Activated CD8-positive, alpha-beta memory T cell treated with anti-CD3 and anti-CD28 coated beads, Interleukin-2, amount 50 U/mL, for 1 hour (primary cell): Measurements from ENCODE around the gene CELA2B.
"Not testable (repeated sequence)": the region's sequence is repeated elsewhere in the genome, so short reads cannot be mapped to it uniquely, and the experiment has no call there.

ENCODE experiments used
- DNase-seq: peaks from one replicate; pipeline ENCODE4 v3.0.0-alpha.2; 2020; ENCODE audit errors: extremely low read depth

Gene CELA2B

DNA sequence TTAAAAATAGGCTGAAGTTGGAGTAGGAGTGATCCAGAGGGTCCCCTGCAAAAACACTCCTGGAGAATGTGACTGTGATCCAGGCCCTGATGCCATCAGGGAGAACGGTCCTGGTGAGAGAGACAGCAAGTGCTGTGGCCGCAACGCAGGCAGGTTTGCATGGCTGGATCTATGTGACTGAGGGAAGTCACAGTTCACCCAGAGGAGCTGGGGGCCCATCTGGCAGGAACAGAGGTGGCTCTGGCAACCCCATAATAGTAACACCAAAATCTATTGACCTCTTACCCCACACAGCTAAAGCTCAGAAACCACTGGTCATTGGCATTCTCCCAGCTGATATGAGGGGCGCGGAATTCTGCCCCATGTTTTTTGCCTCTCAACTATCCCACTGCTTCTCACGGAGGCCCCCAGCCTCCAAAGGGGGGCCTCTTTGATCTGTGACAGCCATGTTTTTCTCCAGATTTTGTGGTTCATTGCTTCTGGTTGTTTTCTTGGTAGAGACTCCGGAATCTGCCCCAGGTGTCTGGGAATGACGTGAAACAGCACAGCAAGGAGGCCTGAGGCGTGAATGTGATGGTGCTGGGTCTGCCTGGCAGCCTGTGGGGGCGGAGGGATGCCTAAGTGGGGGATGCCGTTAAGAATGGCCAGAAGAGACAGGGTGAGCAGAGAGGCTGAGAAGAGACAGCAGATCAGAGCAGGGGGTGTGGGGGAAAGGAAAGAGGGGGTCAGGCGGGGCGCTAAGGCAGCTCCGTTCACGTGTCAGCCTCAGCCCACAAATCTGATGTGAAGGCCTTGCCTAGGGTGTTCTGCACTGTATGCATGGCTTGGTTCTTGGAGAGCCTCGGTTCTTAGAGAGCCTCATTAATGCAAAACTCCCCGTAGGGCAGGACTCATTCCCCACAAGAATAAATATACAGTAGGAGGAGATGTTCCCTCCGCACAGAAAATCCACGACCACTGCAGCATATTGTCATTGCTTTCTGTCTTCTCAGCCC, 24.6 kb downstream of the CELA2B start:
- DNase-seq, result no peak

DNA sequence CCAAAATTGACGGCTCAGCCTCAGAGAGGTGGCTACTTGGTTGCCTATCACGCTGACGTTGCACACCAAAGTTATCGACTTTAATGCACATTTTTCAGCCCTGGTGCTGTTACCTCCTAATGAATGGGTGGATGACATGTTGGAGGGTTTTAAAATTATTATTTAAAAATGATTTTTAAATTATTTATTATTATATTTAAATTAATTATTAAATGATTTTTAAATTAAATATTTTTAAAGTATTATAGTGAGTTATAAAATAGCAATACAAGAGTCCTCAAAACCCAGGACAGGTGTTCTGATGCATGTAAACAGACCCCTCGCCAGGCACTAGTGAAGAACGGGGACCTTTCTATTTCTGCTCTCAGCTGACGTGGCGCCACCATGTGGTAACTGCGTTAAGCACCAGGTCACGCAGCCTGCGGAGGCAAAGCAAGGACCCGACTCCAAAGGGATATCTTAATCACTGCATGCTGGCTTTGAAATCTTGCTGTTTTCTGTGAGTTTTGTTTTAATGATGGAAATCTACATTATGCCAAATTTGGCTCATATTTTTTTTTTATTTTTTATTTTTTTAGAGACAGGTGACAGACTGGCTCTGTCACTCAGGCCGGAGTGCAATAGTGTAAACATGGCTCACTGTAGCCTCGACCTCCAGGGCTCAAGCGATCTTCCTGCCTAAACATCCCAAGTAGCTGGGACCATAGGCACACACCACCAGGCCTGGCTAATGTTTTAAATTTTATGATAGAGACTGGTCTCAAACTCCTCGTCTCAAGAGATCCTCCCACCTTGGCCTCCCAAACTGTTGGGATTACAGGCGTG, 25.5 kb downstream of the CELA2B start:
- DNase-seq, result no peak

- no peak for DNase-seq
Observed at GRCh38 chr1:15504436-15504835, 28.5 kb downstream of the CELA2B start.

GRCh38 chr1:15506831-15507230, 30.9 kb downstream of the CELA2B start:
- DNase-seq, result no peak

- no peak for DNase-seq
Observed at GRCh38 chr1:15507278-15507677, 31.4 kb downstream of the CELA2B start.

DNA sequence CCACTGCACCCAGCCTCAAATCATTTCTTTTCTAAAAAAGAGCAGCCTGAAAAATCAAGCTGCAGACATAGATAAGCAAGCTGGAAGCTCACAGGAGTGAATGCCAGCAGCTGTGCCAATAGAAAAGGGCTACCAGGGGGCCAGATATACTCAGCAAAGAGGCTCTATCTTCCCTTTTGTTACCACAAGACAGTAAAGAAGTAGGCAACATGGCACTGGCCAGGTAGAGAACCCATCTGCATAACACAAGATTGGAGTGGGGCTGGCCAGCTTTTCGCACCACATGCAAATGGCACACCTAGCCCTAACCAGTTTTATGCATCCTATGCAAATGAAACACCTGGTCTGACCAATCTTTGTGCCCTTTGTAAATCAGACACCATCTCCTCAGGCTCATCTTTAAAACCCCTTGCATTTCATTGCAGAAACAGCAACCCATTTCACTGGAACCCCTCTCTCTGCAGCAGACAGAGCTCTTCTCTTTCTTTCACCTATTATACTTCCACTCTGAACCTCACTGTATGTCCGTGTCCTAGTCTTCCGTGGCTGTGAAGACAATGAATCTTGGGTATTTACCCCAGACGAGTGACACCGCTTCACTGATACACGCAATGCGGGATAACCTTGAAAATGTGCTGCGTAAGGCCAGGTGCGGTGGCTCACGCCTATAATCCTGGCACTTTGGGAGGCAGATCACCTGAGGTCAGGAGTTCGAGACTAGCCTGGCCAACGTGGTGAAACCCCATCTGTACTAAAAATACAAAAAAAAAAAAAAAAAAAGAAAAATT, 33.0 kb downstream of the CELA2B start:
- no peak for DNase-seq

GRCh38 chr1:15509586-15509985, 33.7 kb downstream of the CELA2B start:
- no peak for DNase-seq

- DNase-seq, result no peak
Observed at GRCh38 chr1:15510611-15511405, 34.9 kb downstream of the CELA2B start.

GRCh38 chr1:15513192-15513591, 37.3 kb downstream of the CELA2B start:
- DNase-seq, result no peak

GRCh38 chr1:15513919-15514318, 38.0 kb downstream of the CELA2B start:
- no peak for DNase-seq

DNA sequence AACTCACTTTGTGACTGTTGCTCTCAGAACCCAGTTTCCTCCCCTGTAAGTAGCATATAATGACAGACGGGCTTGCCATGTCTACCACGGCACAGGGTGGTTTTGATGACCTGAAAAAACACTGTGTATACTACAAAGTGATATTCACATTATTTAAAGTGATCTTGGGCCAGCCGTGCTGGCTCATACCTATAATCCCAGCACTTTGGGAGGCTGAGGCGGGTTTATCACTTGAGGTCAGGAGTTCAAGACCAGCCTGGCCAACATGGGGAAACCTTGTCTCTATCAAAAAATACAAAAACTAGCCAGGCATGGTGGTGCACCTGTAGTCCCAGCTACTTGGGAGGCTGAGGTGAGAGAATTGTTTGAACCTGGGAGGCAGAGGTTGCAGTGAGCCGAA, 38.7 kb downstream of the CELA2B start:
- DNase-seq, result not testable (repeated sequence)

DNA sequence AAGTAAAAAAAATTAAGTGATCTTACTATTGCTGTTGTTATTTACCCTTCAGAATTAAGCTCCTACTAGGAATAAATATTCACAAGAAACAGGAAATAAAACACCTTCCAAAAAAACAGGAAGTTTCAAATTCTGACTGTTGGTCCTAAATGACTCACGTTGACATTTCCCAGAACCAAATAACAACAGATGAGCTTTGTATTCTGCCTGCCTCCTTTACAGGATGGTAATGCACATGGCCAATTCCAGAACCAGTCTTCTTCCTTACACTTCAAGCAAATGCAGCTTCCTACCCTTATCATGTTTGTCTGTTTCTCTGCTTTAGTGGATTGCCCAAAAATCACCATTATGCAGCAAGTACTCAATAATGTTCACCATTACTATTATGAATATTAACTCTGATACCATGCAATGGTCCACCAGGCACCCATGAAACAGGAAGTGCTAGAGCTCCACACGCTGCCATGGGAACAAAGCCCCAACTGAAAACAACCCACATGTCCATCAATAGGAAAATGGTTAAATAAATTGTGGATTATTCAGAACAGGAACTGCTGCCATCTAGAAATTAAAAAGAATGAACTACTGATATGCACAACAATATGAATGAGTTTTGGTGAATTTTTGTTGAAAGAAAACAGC, 39.2 kb downstream of the CELA2B start:
- DNase-seq, result no peak

DNA sequence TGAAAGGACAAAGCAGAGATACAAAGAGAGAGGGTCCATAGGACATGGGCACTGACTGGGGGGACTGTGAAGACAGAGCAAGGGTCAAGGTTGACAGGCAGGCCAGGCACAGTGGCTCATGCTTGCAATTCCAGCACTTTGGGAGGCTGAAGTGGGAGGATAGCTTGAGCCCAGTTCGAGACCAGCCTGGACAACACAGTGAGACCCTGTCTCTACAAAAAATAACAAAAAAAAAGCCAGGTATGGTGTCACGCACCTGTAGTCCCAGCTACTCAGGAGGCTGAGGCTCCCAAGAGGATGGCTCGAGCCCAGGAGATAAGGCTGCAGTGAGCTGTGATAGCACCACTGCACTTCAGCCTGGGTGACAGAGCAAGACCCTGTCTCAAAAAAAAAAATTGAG, 43.7 kb downstream of the CELA2B start:
- DNase-seq, result no peak

DNA sequence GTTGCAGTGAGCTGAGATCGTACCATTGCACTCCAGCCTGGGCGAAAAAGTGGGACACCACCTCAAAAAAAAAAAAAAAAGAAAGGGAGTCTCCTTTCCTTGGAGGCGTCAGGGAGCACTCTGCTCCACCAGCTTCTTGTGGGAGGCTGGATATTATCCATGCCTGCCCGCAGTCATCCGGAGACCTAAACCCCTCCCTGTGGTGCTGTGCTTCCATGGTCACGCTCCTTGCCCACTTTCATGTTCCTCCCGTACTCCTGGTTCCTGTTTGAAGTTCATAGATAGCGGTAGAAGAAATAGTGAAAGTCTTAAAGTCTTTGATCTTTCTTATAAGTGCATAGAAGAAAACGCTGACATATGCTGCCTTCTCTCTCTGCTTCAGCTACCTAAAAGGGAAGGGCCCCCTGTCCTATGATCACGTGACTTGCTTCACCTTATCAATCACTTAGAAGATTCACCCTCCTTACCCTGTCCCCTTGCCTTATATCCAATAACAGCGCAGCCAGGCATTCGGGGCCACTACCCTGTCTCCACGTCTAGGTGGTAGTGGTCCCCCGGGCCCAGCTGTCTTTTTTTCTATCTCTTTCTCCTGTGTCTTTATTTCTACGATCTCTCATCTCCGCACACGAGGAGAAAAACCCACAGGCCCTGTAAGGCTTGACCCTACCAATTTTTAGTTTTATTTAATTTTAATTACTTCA, 45.5 kb downstream of the CELA2B start:
- DNase-seq, result not testable (repeated sequence)

GRCh38 chr1:15522551-15522950, 46.6 kb downstream of the CELA2B start:
- DNase-seq, result no peak

GRCh38 chr1:15523104-15524020, 47.5 kb downstream of the CELA2B start:
- DNase-seq, result no peak

- DNase-seq, result no peak
Observed at GRCh38 chr1:15524021-15524282, 48.0 kb downstream of the CELA2B start, which contains the start of gene CASP9. Gene CASP9 (minus strand): TSS chr1:15524215. CDS start chr1:15524200, 15 bp downstream.

DNA sequence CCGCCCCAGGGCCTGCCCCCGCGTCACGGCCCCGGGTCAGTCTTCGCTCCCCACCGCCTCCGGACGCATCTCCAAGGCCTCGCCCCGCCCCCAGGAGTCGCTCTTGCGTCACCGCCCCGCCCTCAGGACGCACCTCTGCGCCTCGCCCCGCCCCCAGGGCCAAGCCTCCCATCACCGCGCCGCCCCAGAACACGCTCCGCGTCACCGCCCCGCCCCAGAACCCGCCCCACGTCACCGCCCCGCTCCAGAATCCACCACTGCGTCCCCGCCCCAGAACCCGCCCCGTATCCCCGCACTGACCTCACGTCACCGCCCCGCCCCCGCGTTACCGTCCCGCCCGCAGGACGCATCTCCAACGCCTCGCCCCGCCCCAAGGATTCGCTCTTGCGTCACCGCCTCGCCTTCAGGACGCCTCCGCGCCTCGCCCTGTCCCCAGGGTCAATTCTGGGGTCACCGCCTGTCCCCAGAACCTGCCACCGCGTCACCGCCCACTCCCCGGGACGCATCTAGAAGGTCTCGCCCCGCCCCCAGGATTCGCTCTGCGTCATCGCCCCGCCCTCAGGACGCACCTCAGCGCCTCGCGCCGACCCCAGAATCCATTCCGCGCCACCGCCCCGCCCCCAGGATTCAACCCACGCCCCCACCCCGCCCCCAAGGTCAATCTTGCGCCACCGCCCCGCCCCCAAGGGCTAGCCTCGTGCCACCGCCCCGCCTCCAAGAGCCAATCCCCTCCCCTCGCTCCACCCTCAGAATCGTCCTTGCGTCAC, 48.6 kb downstream of the CELA2B start:
- peak; percentile 100 for DNase-seq
